GM12873 (cell line): ENCODE results near the gene TGM6.

Experiments used
- TF ChIP-seq, protein P1 (sequence below): IDR thresholded peaks from 2 replicates; pipeline ENCODE4 v1.5.1; 2012; ENCODE audit warnings: low read depth, mild to moderate bottlenecking, moderate library complexity, low read length, control low read depth; ENCODE audit not compliant: insufficient read depth; ENCODE audit errors: missing control alignments

The TGM6 gene

DNA sequence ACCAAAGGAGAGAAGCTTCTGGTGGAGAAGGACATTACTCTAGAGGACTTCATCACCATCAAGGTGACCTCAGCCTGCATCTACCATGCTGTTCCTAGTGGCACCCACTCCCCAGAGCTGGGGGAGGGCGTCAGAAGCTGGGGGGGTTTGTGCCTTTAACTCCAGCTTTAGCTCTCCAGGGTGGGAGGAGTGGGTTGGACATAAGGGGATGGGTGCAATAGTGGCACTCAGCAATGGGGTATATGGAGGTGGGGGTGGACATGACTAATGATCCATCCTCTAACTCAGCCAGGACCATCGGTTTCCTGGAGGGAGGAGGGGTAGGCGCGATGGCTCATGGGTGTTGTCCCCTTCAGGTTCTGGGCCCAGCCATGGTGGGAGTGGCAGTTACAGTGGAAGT is 49.8 kb downstream of the TGM6 start:
- TF ChIP-seq, protein P1, sequence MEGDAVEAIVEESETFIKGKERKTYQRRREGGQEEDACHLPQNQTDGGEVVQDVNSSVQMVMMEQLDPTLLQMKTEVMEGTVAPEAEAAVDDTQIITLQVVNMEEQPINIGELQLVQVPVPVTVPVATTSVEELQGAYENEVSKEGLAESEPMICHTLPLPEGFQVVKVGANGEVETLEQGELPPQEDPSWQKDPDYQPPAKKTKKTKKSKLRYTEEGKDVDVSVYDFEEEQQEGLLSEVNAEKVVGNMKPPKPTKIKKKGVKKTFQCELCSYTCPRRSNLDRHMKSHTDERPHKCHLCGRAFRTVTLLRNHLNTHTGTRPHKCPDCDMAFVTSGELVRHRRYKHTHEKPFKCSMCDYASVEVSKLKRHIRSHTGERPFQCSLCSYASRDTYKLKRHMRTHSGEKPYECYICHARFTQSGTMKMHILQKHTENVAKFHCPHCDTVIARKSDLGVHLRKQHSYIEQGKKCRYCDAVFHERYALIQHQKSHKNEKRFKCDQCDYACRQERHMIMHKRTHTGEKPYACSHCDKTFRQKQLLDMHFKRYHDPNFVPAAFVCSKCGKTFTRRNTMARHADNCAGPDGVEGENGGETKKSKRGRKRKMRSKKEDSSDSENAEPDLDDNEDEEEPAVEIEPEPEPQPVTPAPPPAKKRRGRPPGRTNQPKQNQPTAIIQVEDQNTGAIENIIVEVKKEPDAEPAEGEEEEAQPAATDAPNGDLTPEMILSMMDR: no peak

DNA sequence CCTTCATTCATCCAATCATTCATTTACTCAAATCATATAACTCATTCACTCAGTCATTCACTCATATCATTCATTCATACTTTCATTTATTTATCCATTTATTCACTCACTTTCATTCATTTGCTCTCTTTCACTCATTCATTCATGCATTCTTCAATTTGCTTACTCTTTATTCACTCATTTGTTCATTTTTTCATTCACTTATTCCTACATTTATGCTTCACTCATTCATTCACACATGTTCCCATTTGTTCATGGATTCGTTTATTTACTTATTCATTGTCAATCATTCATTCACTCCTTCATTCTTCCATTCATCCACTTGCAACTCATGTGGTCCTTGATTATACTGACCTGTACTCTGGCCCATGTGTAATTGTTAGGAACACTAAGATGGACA is 50.5 kb downstream of the TGM6 start:
- TF ChIP-seq, protein P1: no peak

DNA sequence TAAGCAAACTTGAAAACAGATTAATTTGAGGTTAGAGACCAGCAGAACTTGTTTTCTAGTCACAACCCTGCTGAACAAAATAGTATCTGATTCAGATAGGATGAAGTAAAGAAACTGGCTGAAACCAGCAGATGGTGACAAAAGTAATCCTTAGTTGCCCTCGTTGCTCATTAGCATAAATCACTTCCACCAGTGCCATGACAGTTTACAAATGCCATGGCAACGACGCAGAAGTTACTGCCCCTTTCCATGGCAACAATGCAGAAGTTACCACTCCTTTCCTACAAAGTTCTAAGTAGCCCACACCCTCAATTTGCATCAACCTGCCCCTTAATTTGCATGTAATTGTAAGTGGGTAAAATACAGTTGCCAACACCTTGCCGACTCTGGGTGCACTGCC is 66.1 kb downstream of the TGM6 start:
- TF ChIP-seq, protein P1: no peak

DNA sequence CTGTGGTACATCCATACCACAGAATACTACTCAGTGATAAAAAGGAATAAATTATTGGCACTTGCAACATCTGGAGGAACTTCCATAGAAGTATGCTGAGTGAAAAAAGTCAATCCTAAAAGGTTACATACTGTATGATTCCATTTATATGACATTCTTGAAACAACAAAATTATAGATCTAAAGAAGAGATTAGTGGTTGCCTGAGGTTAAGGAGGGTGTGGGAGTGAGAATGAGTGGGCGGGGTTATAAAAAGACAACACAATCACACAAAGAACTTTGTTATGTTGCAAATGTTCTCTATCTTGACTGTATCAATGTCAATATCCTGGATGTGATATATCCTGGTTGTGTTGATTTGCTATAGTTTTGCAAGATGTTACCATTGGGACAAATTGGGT is 68.7 kb downstream of the TGM6 start:
- TF ChIP-seq, protein P1: no peak

DNA sequence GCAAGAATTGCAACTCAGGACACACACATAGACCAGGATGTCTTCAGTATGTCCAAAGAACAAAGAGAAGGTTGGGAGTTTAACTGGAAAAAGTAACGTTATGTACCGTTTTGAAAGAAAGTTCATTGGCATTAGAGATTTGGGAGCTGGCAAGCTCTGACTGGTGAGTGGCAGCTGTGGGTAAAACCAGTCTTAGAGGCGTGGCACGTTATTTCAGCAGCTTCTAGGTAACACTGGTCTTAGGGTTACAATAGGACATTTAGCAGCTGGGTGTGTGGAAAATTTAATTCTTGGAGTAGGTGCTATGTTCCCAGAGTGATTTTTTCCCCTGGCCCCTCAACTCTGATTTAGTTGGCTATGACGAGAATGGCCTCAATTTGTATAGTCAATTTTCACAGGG is 70.7 kb downstream of the TGM6 start:
- TF ChIP-seq, protein P1: no peak

DNA sequence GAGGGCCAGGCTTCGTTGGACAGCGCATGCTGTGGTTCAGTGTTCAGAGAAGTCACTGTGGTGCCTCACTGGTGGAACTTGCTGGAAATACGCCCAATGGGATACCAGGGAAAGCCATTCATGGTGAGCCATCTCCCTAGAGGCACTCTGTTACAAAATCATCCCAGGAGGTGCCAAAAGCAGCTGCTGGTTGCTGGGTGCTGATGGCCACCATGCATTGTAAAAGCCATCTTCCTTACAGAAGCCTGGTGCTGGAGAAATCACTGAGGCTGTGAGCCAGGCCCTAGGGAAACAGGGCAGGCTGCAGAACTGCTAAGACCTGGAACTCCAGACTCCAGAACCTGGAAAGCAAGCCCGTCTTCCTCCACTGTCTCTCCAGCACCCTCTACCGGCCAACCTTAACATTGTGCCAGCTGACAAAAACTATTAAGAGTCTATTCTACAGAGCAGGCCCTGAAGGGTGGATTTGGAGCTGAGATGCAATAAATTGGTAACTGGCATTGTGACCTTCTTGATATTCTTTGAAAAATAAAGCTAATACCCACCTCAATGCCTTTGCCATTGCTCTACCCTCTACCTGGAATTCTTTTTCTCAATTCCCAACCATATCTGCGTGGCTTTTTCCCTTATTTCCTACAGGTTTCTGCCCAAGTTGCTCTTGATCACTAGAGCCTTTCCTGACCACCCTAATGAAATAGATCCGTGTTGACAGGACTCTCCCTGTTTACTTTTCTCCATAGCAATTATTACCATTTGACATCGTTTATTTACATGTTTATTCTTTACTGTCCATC is 71.4 kb downstream of the TGM6 start:
- TF ChIP-seq, protein P1: peak; percentile 91

DNA sequence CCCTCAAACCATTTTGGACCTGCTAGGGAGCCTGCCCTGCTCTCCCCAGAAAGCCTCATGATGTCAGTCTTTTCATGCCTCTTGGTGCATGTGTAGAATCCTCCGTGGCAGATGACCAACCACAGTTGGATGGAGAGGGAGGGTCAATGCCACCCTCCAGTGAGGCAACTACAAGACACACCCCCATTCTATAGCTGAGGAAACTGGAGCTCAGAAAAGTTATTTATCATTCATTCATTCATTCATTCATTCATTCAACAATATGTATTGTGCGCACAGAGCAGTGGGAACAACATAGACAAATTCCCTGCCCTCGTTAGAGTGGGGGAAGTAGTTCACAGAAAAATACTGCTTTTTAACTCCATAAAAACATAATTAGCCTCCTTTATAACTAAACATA is 73.1 kb downstream of the TGM6 start:
- TF ChIP-seq, protein P1: no peak
